PC-3 (cell line): Measurements from ENCODE around the gene ABHD6. TPM values are rescaled to one million over a fixed set of nuclear protein-coding genes. Genes with fewer than 3 reads are reported as not detected.
A peak's percentile ranks its signal among the peaks of the same experiment; 100 is the strongest.

Experiments used
- ATAC-seq: fragments of 200-7000 bp; cut with Tn5 transposase; 2 replicates; pipeline ENCODE4 v1.9.1; 2020; ENCODE audit warnings: mild to moderate bottlenecking, moderate library complexity
- BruUV-seq: library from RNA; stranded (reverse); fragments of 400-500 nt; replicated peaks from 2 replicates; lab custom pipeline; 2021; lab: Mats Ljungman, UMichigan
- CTCF ChIA-PET: fragments of 300-600 bp; sonication (Branson Sonifier 250); formaldehyde crosslinking; loops from one replicate; lab custom pipeline; 2022; ENCODE audit warnings: antibody characterized with exemption; lab: Charles Lee
- POLR2A ChIA-PET: fragments of 300-600 bp; sonication (Branson Sonifier 250); formaldehyde crosslinking; loops from one replicate; lab custom pipeline; 2022; ENCODE audit warnings: antibody characterized with exemption; ENCODE audit not compliant: unreplicated experiment; lab: Charles Lee
- DNase-seq: peaks from one replicate; pipeline ENCODE4 v3.0.0-alpha.2; 2015
- H2AFZ ChIP-seq: fragments of 300-600 bp; sonication (generic); 2 replicates; pipeline ENCODE4 v1.6.0; 2016; ENCODE audit warnings: antibody characterized with exemption, low read length
- H3F3A ChIP-seq: fragments of 300-600 bp; sonication (generic); one replicate; pipeline ENCODE4 v1.6.0; 2017; ENCODE audit warnings: antibody characterized with exemption, low read length, control low read depth, mild to moderate bottlenecking; ENCODE audit not compliant: unreplicated experiment
- H3K27ac ChIP-seq: fragments of 300-600 bp; sonication (generic); 2 replicates; pipeline ENCODE4 v1.5.1; 2016; ENCODE audit warnings: mild to moderate bottlenecking, low read length
- H3K27me3 ChIP-seq: fragments of 300-600 bp; sonication (generic); 2 replicates; pipeline ENCODE4 v1.6.1; 2016; ENCODE audit warnings: low read length, mixed read lengths
- H3K36me3 ChIP-seq: fragments of 300-600 bp; sonication (generic); 2 replicates; pipeline ENCODE4 v1.6.1; 2016; ENCODE audit warnings: low read depth, mixed run types, low read length, mixed read lengths
- H3K4me1 ChIP-seq: fragments of 300-600 bp; sonication (generic); 2 replicates; pipeline ENCODE4 v1.5.1; 2016; ENCODE audit warnings: low read length; ENCODE audit not compliant: insufficient read depth
- H3K4me2 ChIP-seq: fragments of 300-600 bp; sonication (generic); 2 replicates; pipeline ENCODE4 v1.6.0; 2016; ENCODE audit warnings: low read length
- H3K4me3 ChIP-seq: fragments of 300-600 bp; sonication (generic); 2 replicates; pipeline ENCODE4 v1.5.1; 2016; ENCODE audit warnings: mild to moderate bottlenecking, low read length, mixed read lengths
- H3K79me2 ChIP-seq: fragments of 300-600 bp; sonication (generic); 2 replicates; pipeline ENCODE4 v1.6.1; 2017; ENCODE audit warnings: low read length, mixed read lengths
- H3K9ac ChIP-seq: fragments of 300-600 bp; sonication (generic); 2 replicates; pipeline ENCODE4 v1.6.0; 2016; ENCODE audit warnings: mild to moderate bottlenecking, low read length
- H3K9me2 ChIP-seq: fragments of 300-600 bp; sonication (generic); replicated peaks from 2 replicates; pipeline ENCODE4 v1.6.1; 2016; ENCODE audit warnings: mixed run types, low read length, mixed read lengths
- H3K9me3 ChIP-seq: fragments of 300-600 bp; sonication (generic); 2 replicates; pipeline ENCODE4 v1.6.1; 2016; ENCODE audit warnings: low read length, mixed read lengths
- H4K20me1 ChIP-seq: fragments of 300-600 bp; sonication (generic); 2 replicates; pipeline ENCODE4 v1.6.1; 2016; ENCODE audit warnings: low read length, mixed read lengths
- CTCF ChIP-seq: fragments of 300-600 bp; sonication (generic); conservative IDR thresholded peaks from 2 replicates; pipeline ENCODE4 v1.5.1; 2017; ENCODE audit warnings: antibody characterized with exemption, low read depth, mild to moderate bottlenecking, low read length
- EZH2 ChIP-seq: fragments of 300-600 bp; sonication (generic); IDR thresholded peaks from one replicate; pipeline ENCODE4 v1.6.1; 2017; ENCODE audit warnings: antibody characterized with exemption, mild to moderate bottlenecking, low read length; ENCODE audit not compliant: unreplicated experiment
- EZH2phosphoT487 ChIP-seq: fragments of 300-600 bp; sonication (generic); IDR thresholded peaks from 2 replicates; pipeline ENCODE4 v1.6.1; 2018; ENCODE audit warnings: mild to moderate bottlenecking, antibody characterized with exemption, low read length, borderline replicate concordance
- intact Hi-C: fragments of 100-400 bp; cut with micrococcal nuclease; formaldehyde crosslinking; loops from 2 replicates; pipeline ENCODE4 v1.9.0; 2023
- total RNA-seq: library from RNA; depleted of rRNA; stranded (reverse); fragments of >200 nt; gene quantifications from 2 replicates; pipeline ENCODE4 v1.2.3, GENCODE V29; 2014

The ABHD6 gene
- total RNA-seq, 1 experiment from 2014 or later, result 13.4 TPM

GRCh38 chr3:58260733-58261132 lies 23.1 kb downstream of the ABHD6 start:
- Histone ChIP-seq H3K27me3 (no peaks in the 10 kb centered on the region), H3K4me1 (peaks cover 20% of the 10 kb centered on the region), H4K20me1 (no peaks in the 10 kb centered on the region), H3F3A (peaks cover 15% of the 10 kb centered on the region), H3K36me3 (no peaks in the 10 kb centered on the region; the same call in 1 of the 2 replicates), H3K9ac (peak overlapping the region; percentile 61), H3K9me2 (no peaks in the 10 kb centered on the region), H3K4me2 (peak overlapping the region; percentile 68), H3K79me2 (no peaks in the 10 kb centered on the region), H3K27ac (peak overlapping the region; percentile 96), H2AFZ (peak overlapping the region; percentile 50), H3K9me3 (no peaks in the 10 kb centered on the region), H3K4me3 (peak overlapping the region; percentile 30)
- ATAC-seq, result peak; percentile 61
- DNase-seq, result no peak
- ChIA-PET POLR2A (no interaction called here), CTCF (interaction anchor here (0.7 to 0.8 kb wide), 2 partner anchors 43 to 45 kb away, joined by 3 to 5 read pairs; partner anchors contain the start of genes HTD2 and RPP14)
- no peak for TF ChIP-seq EZH2
- TF ChIP-seq CTCF, result no peak
- no peak for TF ChIP-seq EZH2phosphoT487
- no TSS peak for BruUV-seq
- intact Hi-C loops, result loop anchor here (2.0 kb wide), 1 partner anchor 44 kb away; no protein-coding TSS in a partner anchor

DNA sequence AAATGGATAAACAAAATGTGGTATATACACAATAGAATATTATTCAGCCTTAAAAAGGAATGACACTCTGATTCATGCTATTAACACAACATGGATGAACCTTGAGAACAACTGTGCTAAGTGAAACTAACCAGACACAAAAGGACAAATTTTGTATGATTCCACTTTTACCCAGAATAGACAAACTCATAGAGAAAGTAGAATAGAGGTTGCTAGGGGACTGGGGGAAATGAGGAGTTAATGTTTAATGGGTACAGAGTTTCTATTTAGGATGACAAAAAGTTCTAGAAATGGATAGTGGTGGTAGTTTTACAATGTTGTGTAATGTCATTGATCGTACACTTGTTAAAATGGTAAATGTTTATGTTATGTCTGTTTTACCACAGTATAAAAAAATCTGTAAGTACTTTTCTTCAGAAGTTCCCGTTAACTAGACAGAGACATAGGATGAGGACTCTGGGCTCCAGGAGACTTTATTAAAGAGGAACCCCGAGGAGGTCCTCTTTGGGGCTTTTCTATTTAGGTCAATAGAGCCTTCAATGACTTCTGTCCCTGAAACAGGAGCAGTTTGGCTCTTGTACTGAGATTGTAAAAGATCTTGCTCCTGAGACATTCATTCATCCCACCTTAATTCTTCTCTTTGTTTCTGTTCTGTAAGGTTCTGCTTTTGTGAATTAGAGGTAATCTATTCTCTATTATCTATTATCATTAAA lies 24.5 kb downstream of the ABHD6 start:
- no TSS peak for BruUV-seq
- Histone ChIP-seq H3K4me2 (no peak overlapping the region), H3K9me2 (no peaks in the 10 kb centered on the region), H3K27me3 (no peaks in the 10 kb centered on the region), H3K79me2 (no peaks in the 10 kb centered on the region), H3K36me3 (no peaks in the 10 kb centered on the region; the same call in 1 of the 2 replicates), H3F3A (peaks cover 15% of the 10 kb centered on the region), H2AFZ (no peak overlapping the region), H3K4me3 (no peak overlapping the region), H3K4me1 (peaks cover 20% of the 10 kb centered on the region), H3K9ac (no peak overlapping the region), H4K20me1 (no peaks in the 10 kb centered on the region), H3K9me3 (no peaks in the 10 kb centered on the region), H3K27ac (no peak overlapping the region)
- no peak for ATAC-seq
- CTCF ChIA-PET, result no interaction called here
- POLR2A ChIA-PET, result no interaction called here
- intact Hi-C loops, result loop anchor here (2.0 kb wide), 1 partner anchor 45 kb away; no protein-coding TSS in a partner anchor
- no peak for DNase-seq
- TF ChIP-seq CTCF (no peak), EZH2 (no peak), EZH2phosphoT487 (no peak)

GRCh38 chr3:58266577-58266976 lies 29.0 kb downstream of the ABHD6 start:
- CTCF ChIA-PET, result no interaction called here

More at GRCh38 chr3:58266577-58266976, 29.0 kb downstream of the ABHD6 start:
- TF ChIP-seq CTCF (no peak), EZH2 (no peak), EZH2phosphoT487 (no peak)
- Histone ChIP-seq H2AFZ (no peak overlapping the region), H3K4me1 (peaks cover 2% of the 10 kb centered on the region; the same call in 1 of the 2 replicates), H3K4me3 (no peak overlapping the region), H4K20me1 (no peaks in the 10 kb centered on the region), H3K4me2 (no peak overlapping the region), H3K79me2 (no peaks in the 10 kb centered on the region), H3K36me3 (no peaks in the 10 kb centered on the region), H3K27ac (no peak overlapping the region), H3K9me2 (no peaks in the 10 kb centered on the region), H3F3A (no peaks in the 10 kb centered on the region), H3K9ac (no peak overlapping the region), H3K27me3 (no peaks in the 10 kb centered on the region), H3K9me3 (no peaks in the 10 kb centered on the region)
- POLR2A ChIA-PET, result no interaction called here
- DNase-seq, result no peak
- no TSS peak for BruUV-seq
- no peak for ATAC-seq
- intact Hi-C loops, result no loop called here
